GM19099 (cell line): Measurements from ENCODE around the gene GPR155.

Experiments
- POLR2A ChIP-seq: IDR thresholded peaks from 3 replicates; pipeline ENCODE4 v1.6.1; 2011; ENCODE audit warnings: low read depth; ENCODE audit not compliant: insufficient read length; ENCODE audit errors: extremely low read depth

Gene GPR155

GRCh38 chr2:174454566-174454965, 32.3 kb downstream of the GPR155 start:
- TF ChIP-seq POLR2A, result no peak

DNA sequence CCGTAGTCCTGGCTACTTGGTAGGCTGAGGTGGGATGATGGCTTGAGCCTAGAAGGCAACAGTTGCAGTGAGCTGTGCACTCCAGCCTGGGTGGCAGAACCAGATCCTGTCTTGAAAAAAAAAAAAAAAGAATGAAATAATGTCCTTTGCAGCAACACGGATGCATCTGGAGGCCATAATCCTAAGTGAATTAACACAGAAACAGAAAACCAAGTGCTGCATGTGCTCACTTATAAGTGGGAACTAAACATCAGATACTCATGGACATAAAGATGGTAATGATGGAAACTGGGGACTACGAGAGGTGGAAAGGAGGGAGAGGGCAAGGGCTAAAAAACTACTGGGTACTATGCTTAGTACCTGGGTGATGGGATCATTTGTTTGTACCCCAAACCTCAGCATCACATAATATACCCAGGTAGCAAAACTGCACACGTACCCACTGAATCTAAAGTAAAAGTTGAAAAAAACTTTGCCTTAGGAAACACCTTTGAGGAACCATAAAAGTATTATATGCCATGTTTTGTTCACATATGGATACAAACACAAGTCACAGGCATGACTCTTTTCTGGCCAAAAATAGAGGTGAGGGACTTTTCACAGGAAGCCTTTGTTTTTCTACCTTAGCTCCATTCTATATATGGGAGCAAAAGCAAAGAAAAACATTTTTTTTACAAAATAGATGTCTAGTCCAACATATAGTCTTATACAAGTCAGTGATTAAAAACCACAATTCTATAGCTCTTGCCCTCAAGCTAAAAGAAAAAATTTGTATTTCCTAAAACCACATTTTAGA, 36.6 kb downstream of the GPR155 start:
- no peak for TF ChIP-seq POLR2A

GRCh38 chr2:174449033-174449432, 37.8 kb downstream of the GPR155 start:
- no peak for TF ChIP-seq POLR2A

- no peak for TF ChIP-seq POLR2A
These were observed 40.3 kb downstream of the GPR155 start for GRCh38 chr2:174446531-174446930.

DNA sequence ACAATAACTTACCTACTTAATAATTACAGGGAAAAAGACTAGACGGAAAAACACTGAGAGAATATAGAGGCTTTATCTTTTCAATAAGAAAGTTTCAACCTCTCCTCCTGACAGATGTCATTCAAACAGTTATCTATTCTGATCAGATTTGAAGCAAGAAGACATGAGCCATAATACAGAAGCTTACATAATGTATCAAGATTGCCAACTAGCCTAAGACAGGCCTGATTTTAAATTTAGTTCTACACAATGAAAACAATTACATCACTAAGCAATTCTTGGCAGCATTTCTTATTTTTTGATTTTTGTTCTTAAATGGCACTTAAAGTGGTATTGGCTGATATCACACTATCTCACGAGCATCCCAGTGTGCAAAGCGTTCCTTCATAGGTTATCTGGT, 41.6 kb downstream of the GPR155 start:
- no peak for TF ChIP-seq POLR2A

- no peak for TF ChIP-seq POLR2A
These were observed 42.1 kb downstream of the GPR155 start for GRCh38 chr2:174444761-174445160.

- no peak for TF ChIP-seq POLR2A
These were observed 44.0 kb downstream of the GPR155 start for GRCh38 chr2:174442546-174443510.

DNA sequence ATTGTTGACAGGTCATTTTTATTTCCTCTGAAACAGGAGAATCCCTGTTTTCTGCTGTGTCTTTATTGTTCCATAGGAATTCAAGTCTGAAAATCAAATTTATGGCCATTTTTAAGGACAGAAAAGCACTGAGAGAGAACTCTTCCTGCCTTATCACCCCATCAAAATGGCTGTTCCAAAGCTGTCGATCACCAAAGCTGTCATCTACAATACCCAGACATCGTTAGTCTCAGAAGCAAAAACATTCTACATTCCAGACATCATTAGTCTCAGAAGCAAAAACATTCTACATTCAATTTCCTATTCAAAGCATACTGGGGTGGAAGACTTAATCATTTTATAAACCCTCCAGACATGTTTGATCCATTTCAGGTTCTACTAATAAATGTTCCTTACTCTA, 46.9 kb downstream of the GPR155 start:
- TF ChIP-seq POLR2A, result no peak

- TF ChIP-seq POLR2A, result no peak
These were observed 47.5 kb downstream of the GPR155 start for GRCh38 chr2:174439323-174439722.

GRCh38 chr2:174438146-174438886, 48.5 kb downstream of the GPR155 start:
- no peak for TF ChIP-seq POLR2A

DNA sequence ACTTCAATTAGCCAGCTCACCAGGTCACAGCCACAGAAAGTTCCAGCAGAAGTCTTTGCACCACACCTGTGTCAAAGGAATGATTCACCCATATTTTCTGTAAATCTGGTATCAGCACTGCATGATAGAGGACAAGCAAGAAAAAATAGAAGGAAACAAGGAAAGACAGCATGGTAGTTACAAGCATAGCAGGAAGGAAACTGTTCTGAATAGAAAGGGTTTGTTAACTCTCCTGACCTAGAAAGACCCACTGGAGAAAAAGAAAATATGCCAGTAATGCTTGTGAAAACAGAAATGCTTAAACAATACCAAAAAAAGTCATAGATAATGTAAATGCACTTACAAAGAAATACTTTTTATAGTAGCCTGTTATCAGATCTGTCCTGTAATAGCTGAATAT, 50.5 kb downstream of the GPR155 start:
- TF ChIP-seq POLR2A, result no peak

DNA sequence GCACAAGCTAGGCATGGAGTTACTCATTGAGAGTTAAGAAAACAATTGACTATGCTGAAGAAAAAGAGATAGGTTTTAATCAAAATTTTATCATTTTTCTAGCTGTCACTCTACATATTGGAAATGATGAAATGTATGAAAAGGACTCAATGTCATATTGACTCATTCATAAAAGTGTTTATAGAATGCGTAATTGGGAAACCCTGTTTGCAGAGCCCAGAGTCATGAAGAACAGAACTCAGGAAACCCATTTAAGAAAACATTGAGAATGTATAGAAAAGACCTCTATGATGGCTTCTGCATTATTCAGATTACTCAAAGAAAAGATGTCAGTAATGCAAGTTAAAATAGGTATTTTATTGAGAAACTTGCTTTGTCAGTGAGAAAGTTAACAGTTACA, 54.9 kb downstream of the GPR155 start:
- TF ChIP-seq POLR2A, result no peak

DNA sequence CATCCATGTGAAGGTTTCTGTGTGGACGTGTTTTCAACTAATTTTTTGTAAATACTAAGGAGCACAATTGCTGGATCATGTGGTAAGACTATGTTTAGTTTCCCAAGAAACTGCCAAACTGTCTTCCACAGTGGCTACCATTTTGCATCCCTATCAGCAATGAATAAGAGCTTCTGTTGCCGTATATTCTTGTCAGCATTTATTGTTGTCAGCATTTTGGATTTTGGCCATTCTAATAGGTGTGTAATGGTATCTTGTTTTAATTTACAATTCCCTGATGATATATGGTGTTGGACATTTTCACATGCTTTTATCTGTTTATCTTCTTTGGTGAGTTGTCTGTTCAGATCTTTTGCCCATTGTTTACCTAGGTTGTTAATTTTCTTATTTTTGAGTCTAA, 56.8 kb downstream of the GPR155 start:
- TF ChIP-seq POLR2A, result no peak

DNA sequence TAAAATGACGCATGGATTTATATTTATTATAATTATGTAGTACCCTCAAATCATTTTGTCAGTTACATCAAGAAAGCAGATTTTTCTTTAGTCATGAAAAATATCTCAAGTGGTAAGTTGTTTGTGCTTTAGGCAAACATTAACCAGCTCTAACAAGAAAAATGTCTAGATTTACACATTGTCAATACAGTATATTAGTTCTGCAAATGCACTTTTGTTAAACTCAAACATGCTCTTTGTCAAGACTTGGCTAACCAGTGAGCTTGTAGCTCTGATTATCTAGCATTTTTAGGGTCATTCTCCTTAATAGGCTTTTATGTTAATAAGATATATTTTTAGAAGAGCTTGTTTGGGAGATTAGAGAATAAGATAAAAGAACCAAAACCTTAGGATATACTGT, 58.6 kb downstream of the GPR155 start:
- TF ChIP-seq POLR2A, result no peak

DNA sequence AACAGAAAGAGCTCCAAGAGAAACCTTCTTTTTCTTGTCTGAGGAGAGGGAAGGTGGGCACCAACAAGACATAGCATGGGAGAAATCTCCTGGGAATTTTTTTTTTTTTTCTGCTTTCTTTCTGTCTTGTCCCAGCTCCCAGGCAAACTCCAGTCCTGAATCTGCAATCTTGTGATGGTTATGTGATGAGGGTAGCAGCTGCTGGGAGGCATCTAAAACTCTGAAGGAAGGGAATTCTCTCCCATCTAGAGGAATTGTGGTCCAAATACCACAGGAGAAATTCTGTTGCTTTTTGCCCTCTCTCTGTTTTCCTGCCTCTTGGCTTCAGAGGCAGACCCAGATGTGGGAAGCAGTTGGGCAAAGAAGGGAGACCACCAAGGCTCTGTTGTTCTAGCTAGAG, 74.6 kb downstream of the GPR155 start:
- TF ChIP-seq POLR2A, result no peak

- no peak for TF ChIP-seq POLR2A
These were observed 83.2 kb downstream of the GPR155 start for GRCh38 chr2:174403628-174404027.

GRCh38 chr2:174400853-174401252, 86.0 kb downstream of the GPR155 start:
- TF ChIP-seq POLR2A, result no peak
